Stimulated activated CD8-positive, alpha-beta memory T cell treated with anti-CD3 and anti-CD28 coated beads, Interleukin-4, amount 100 ng/mL, for 4 hours (primary cell): ENCODE data around the gene PACSIN1.

Source experiments
- DNase-seq, 2 donors: peaks; one replicate each; pipeline ENCODE4 v3.0.0-alpha.2; 2020; ENCODE audit warnings: low read depth in 2 of 2, low spot score in 1 of 2

PACSIN1 gene

DNA sequence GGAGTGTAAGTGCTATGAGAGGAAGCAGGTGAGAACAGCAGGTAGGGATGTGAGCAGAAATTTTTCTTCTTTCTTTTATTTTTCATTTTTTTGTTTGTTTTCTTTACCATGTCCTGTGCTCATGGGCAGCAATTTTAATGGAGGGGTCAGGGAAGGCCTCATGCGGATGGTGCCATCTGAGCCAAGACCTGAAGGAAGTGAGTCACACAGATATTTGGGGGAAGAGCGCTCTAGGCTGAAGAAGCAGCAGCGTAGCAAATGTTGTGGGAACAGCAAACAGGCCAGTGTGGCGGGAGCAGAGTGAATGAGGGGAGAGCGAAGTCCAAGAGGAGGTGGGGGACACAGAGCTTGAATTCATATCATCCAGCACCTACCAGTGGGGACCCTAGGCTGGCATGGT is 77.5 kb downstream of the PACSIN1 start:
- DNase-seq: no peak

DNA sequence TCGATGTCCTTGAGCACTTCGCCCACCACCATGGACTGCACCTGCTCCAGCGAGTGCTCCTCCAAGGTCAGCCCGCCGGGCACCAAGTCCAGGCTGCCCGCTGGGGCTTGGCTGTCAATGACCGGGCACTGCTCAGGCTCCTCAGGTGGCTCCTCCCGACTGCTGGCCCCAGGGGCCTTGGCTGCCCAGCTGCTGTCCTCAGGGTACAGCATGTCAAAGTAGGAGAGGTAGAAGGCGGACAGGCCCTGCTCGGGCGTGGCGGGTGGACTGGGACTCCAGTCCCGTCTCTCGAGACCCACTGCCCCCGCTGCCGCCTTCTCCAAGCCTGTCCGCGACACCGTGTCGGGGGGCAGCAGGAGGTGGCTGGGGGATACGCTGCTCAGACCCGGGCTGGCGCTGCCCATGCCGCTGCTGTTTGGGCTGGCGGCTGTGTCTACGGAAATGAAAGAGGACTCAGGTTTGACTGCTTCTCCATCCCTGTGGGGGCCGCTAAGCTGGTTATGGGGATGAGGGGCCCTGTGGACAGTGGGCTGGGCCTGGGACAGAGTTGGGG is 78.3 kb downstream of the PACSIN1 start:
- no peak for DNase-seq

DNA sequence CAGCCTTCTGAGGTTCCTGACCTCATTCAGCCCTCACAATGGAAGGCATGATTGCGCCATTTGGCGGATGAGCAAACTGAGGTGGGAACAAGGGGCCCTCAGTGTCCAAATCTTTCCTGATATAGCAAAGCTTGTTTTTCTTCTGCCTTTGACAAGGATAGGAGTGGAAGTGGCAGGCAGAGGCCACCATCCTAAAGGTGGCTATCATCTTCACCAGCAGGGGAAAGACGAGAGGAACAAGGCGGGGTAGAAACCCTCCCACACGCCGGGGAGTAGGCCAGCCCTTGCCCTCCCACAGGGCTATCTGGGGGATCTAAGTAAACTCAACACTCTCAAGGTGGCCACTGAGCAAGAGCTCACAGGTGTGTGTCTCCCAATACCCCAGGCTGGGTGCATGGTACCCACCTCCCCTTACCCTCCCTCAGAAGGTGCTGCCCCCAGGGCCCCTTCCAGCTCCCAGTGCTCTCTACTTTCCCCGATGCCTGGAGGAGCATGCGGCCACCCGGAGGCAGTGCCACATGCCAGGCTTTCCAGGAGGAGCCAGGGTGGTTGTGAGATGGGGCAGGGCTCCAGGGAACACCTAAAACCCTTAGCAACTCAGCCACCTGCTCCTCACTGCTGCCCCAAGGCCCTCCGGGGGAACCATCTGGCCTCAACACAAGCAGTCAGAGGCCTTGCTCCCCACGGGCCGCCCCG is 79.0 kb downstream of the PACSIN1 start:
- no peak for DNase-seq

DNA sequence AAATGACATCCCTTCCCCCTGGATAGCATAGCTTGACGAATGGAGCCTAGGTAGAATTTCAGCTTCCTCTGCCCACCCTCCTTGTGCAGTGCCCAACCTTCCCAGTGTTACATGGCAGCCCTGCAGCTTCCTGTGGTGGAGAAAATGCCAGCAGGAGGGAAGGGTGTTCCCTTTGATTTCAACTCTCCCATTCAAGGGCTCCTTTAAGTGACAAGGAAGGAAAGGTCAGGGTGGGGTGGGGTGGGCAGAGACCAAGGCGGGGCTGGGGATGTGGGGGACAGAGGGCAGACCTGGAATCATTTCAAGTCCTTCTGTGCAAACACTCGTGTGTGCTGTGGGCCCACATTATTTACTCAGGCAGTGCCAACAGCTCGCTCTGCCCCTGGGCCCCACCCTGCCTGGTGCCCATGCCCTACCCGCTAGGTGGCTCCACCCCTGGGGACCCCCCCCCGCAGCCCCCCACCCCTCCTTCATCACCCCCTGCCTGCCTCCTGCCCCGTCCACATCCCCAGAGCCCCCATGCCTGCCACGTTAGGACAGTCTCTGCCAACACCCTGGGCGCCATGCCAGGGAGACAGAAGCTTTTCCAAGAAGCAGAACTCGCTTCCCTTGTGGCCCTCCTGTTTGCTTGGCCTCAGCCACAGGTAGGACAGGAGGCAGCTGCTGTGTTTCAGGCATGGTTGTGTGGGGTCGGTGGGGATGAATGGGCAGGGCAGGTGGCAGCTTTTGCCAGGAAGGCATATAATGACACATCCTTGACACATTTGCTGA is 80.9 kb downstream of the PACSIN1 start:
- no peak for DNase-seq

DNA sequence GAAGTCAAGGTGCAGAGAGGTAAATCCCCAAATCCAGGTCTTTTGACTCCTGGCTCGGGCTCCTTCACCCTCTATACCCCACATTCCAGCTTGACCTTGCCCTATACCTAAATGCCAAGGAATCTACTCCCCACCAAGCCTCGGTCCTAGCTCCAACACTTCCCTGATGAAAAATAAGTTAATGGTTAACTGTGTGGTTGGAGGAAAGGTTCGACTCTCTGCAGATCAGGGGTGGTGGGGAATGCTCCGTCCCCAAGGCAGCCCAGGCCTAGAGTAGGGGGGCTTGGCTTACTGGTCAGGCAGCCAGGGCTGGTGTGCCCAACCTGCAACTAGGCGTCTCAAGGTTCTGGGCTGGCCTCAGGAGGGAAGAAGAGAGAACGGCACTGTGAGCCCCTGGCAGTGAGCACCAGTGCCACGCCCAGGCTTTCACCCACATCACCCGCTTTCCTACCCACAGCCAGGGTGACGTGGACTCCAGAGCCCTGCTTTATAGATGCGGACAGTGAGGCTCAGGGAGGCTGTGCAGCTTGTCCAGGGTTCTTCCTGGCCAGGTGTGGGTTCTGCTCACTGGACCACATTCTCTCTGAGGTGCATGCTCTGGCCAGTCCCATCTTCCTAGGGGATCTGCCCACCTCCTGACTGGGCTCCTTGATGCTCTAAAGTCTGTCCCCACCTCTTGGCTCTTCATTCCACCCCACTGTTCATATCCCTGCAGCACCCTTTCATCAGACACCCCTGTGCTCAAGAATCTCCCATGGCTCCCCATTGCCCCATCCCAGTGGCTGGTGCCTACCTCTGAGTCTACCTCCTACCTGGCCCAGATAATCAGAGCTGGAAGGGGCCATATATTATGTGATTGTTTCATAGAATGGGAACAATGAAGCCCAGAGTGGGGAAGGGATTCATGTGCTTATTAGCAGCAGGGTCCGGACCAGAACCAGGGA is 82.1 kb downstream of the PACSIN1 start:
- no peak for DNase-seq

DNA sequence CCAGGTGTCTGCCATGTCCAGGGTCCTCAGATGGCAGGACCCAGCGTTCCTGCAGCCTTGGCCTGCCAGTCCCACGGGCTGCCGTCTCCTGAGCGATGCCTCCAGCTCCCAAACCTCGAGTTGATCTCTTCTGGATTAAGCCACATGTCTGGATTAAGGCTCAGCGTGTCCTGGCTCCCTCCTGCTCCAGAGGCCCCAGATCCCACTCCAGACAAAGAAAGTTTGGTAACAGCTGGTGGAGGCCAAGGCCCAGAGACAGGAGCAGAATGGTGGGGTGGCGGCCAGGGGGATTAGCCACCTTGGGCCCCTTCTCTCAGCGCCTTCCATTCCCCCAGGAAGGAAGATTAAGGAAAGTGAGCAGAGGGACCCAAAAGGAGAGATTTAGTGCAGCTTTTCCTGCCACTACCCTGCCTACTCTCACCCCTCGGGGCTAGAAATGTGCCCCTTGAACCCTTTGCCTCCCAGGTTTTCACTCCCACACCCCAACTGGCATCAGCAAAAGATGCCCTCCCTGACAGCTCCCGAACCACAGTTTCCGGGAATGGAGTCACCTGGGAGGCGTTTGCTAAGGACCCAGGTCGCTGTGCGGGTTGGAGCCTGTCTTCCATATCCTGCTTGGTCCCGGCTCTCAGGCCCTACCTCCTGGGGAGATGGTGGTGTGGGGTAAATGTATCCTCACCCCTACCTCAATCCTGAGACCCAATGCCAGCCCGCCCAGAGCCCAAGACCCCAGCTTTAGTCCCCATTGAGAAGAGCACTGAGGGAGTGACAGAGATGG is 83.3 kb downstream of the PACSIN1 start:
- no peak for DNase-seq

DNA sequence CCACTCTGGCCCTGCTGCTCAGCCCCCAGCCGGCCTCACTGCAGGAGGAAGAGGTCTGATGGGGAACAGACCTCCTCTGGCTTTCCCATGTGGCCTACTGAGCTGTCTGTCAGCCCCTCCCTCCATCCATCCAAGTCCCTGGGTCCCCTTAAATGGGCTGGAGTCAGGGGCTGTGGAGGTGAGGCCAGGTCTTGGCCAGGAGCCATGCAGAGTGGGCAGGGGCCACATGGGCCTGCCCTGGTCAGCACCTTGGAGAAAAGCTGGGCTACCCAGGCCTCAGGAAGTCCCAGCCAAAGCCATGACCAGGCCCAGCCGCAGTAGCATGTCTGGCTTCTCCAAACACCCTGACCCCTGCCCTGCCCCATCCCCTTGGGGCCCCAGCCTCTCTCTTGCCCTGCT is 83.9 kb downstream of the PACSIN1 start:
- DNase-seq: no peak

DNA sequence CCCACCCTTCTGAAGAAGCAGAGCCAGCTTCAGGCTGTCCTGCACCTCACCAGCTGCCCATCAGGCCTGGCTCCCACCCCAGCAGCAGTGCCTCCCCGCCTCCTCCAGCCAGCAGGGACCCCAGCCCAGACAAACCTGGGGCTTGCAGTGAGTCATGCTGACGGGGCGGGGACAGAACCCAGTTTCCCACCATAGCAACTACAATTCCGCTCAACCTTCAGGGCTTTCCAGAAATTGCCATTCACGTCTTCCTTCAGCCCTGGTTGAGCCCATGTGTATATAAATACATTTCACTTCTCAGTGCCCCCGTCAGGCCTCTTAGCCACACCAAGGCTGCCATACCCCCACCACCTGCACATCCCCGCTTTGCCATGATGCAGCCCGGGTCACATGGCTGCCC is 85.8 kb downstream of the PACSIN1 start:
- DNase-seq: no peak

DNA sequence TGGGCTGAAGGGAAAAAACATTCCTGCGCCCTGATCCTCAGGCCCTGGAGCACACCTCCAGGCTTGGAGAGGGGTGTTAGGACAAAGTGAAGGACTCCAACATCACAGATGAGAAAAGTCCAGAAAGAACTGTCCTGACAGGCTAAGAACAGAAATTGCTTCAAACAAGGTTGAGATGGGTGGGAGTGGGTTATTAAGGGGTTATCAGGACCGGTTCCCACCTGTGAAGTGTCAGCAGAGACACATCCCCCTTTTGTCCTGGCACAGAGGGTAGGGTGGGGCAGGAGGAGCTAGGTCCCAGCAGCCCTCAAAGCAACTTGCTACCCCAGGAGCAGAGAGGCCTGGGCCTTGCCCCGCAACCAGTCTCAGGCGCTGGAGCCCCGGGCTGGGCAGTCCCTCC is 86.7 kb downstream of the PACSIN1 start:
- no peak for DNase-seq

DNA sequence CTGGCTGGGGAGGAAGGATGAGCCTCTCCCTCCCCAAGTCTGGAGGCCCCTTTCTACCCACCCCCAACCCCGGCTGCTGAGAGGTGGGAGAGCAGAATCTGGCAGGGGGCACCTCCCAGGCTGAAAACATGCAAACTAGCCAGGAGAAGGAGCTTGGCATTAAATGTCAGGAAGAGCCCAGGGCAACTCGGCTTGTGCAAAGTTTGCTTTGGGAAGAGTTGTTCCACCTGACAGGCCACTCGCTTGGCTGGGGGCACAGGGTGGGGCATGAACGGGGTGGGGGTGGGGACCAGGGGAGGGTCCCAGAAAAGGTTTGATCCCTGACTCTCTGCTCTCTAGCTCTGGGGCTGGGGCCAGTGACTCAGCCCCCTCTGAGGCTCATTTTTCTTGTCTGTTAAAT is 87.3 kb downstream of the PACSIN1 start:
- no peak for DNase-seq

DNA sequence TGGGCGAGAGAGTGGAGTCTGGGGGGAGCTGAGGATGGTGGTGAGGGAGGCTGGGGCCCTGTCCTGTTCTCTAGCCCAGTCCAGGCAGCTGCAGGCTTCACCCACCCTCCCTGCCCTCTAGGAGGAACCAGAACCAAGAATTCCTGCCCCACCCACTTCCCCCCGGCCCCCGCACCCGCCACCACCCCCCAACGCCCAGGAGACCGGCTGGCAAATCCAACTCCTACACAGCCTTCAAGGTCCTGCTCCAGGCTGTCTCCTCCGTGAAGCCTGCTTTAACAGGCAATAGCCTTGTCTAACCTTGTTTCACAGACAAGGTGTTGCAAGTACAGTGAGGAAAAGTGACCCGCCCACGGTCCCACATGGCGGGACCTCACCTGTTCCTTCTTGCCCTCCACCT is 87.9 kb downstream of the PACSIN1 start:
- DNase-seq: no peak

DNA sequence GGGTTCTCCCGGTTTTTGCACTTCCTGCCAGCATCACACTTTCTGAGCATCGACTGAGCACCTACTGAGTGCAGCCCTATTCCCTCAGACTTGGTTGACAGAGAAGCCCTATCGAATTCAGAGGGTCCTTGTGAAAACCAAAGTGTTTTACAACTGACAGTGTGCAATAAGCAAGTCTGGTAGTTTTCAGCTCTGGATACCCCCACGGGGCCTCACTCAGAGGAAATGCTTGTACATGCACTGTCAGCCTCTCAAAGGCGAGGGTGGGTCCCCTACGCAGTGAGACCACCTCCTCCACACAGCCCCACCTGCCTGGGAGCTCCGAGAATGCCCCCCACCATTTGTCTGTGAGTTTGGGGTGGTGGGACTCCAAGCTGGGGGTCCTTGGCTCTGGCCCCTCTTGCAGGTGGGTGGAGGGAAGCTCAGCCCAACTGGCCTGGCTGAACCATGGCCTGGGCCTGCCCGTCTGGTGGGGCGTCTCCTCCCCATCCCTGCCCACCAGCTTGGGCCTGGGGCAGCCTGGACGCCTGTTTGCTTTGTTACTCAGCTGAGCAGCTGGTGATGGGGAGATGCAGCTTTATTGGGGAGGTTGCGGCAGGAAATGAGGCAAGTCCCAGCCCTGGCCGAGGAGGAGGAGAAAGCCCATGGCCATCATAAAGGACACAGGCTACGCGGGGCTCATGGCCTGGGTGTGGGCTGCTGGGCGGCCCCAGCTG is 88.6 kb downstream of the PACSIN1 start:
- DNase-seq: no peak

DNA sequence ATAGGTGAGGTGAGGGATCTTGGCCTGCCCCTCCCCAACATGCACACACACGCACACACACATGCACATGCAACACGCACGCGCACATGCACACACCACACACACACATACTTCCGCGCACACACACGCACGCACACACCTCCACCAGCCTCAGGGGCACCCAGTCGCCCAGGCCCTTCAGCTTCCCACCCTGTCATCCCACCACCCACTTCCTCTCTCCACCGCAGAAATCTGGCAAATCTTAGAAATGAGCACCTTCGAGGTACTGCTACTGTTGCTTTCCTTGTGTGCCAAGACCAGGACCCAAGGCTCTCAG is 89.1 kb downstream of the PACSIN1 start:
- DNase-seq: no peak

DNA sequence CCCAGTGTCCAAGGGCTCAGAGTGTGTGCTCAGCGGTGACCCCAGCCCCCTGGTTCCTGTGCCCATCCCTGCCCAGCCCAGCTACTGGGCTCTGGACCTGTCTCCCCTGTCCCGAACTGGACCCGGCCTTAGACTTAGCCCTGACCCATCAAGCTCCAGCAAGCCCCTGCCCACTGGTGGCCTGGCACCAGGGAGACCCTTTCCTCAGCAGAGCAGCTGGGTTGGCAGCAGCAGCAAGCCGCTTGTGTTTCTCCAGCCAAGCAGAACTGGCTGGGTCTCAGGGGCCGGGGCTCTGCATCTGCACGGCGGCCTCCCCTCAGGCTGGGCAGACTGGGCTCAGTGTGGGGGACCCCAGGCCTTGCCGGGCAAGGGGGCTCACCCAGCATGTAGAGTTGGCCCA is 89.5 kb downstream of the PACSIN1 start:
- no peak for DNase-seq

DNA sequence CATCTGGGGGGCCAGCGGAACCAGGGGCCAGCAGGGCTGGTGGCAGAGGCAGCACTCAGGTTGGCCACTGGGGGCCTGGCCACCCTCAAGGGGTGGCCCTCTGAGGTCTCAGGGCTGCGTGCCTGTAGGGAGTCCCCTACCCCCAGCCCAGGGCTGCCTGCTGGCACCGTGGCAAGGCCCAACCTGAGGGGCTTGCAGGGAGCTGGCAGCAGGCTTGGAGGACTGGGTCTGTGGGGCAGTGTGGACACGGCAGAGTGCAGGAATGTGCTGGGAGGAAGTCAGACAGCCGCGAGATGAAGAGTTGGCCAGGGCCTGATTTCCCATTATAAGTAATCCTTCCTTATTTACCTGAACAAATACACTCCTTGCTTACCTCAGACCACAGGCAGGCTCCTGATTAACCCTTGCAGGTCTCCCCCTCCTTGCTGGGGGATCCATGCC is 90.2 kb downstream of the PACSIN1 start, which contains the start of gene SPDEF:
SPDEF (minus strand) TSS at position 299 of the 441 bp plus-strand sequence. CDS start 11,874 bp downstream, outside the sequence.
- no peak for DNase-seq

DNA sequence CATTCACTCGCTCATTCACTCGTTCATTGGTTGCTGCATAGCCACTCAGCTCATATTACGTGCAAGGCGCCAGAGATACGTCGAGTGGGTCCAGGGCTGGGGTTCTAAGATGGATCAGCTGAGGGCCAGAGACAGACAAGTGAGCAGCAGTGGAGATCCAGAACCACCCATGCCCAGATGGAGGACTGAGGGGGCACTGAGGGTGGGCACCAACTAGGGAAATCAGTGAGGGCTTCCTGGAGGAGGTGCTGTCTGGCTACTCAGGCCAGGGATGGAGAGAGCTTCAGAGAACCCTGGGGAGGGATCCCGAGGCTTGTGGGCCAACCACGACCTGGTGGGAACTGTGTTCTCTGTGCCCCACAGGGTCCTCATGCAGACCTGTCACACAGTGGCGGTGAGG is 90.6 kb downstream of the PACSIN1 start:
- no peak for DNase-seq

DNA sequence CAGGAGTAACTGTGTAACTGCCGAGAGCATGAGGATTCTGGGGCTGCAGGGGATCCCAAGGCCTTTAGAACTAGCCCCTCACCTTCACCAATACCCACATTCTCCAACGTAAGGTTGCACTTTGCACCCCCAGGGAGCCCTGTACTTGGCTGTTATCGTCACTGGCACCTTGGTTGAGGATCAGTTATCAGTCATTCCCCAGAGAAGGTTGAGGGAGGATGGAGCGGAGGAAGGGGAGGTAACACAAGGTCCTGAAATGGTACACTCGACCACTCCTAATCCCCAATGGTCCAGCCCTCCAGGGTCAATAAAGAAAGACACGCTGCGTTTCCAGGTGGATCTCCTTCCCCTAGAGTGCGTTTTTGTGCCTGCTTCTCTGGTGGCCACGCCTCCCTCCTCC is 91.4 kb downstream of the PACSIN1 start:
- DNase-seq: no peak

DNA sequence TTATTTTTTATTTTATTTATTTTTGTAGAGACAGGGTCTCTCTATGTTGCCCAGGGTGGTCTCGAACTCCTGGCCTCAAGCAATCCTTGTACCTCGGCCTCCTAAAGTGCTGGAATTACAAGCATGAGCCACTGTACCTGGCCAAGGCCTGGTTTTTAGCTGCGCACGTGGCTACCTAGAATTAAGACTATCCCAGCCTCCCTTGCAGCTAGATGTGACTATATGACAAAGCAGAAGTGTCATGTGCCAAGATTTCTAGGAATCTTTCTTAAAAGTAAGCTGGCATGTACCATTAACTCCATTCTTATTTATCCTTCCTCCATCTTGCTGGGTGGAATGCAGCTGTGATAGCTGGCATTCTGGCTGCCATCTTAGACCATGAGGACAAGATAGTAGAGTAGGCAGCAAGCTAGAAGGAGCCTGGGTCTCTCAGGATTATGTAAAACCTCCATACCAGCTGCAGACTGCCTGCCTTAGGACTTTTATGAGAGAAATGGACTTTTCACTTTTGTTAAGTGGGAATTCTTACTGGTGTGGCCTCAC is 92.4 kb downstream of the PACSIN1 start:
- DNase-seq: no peak

DNA sequence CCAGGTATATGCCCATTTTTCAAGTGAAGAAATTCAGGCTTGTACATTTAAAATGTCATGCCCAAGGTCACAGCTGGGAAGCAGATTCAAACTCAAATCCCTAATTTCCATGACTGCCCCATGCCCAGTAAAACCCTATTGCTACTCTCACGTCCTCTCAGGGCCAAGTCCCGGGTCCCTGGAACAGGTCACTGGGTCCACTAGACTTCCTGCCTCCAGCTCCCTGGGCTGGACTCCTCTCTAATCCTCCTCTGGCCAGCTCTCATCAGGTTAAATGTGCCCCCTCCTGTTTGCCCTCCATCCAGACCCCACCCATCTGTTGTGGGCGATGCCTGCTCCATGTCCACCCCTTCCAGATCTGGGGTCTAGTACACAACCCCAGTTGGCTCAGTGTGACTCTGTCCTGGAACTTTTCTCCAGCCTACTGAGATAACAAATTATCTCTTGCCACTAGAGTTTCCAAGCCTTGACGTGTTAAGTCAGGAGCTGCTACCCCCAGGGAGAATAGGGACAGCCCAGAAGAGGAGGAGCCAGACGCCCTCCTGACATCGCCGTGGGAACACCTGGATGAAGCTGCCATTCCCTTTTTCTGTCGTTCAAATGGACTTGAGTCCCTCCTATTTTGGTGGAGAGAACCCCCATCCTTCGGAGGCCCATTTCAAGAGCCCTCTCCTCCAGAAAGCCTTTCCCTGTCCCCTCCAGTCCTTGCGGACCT is 93.9 kb downstream of the PACSIN1 start:
- no peak for DNase-seq
